SK-N-MC (cell line): Measurements from ENCODE around the gene CBLL1.

Source experiments
- DNase-seq: peaks from one replicate; pipeline ENCODE4 v3.0.0-alpha.2; 2011; ENCODE audit warnings: low read depth, low spot score
- H3K27ac ChIP-seq: fragments of 200-600 bp; sonication (generic); 2 replicates; pipeline ENCODE4 v1.5.1; 2016; ENCODE audit warnings: mixed run types
- H3K36me3 ChIP-seq: fragments of 200-600 bp; sonication (generic); 2 replicates; pipeline ENCODE4 v1.6.1; 2017; ENCODE audit warnings: antibody characterized with exemption, low read length, mixed read lengths; ENCODE audit not compliant: insufficient read depth
- H3K4me3 ChIP-seq: fragments of 200-600 bp; sonication (generic); 2 replicates; pipeline ENCODE4 v1.5.1; 2016
- H3K9ac ChIP-seq: fragments of 200-600 bp; sonication (generic); 2 replicates; pipeline ENCODE4 v1.8.0; 2017; ENCODE audit warnings: mixed run types, mixed read lengths; ENCODE audit not compliant: insufficient read length
- H3K9me3 ChIP-seq: fragments of 200-600 bp; sonication (generic); 2 replicates; pipeline ENCODE4 v1.6.1; 2017; ENCODE audit warnings: low read depth, mild to moderate bottlenecking, antibody characterized with exemption, low read length, moderate library complexity, mixed read lengths
- EZH2 ChIP-seq: fragments of 200-600 bp; sonication (generic); IDR thresholded peaks from one replicate; pipeline ENCODE4 v1.6.1; 2017; ENCODE audit warnings: antibody characterized with exemption
- FOXP2 ChIP-seq: optimal IDR thresholded peaks from 2 replicates; pipeline ENCODE3; 2011; ENCODE audit warnings: mild to moderate bottlenecking, moderate library complexity; ENCODE audit not compliant: insufficient read depth; ENCODE audit errors: extremely low read length, control extremely low read depth

CBLL1 gene

GRCh38 chr7:107810626-107811025, 66.7 kb downstream of the CBLL1 start:
- Histone ChIP-seq H3K9ac (no peak overlapping the region), H3K4me3 (no peak overlapping the region), H3K27ac (no peak overlapping the region), H3K9me3 (no peaks in the 10 kb centered on the region), H3K36me3 (no peaks in the 10 kb centered on the region)
- DNase-seq = no peak
- TF ChIP-seq EZH2 (no peak), FOXP2 (no peak)
